Dermis lymphatic vessel endothelial cell (primary cell): Measurements from ENCODE around the gene FBXO21. TPM values are rescaled to one million over a fixed set of nuclear protein-coding genes. Genes with fewer than 3 reads are reported as not detected.

Experiments
- total RNA-seq: library from RNA; depleted of rRNA; stranded (reverse); fragments of >200 nt; gene quantifications from 2 replicates; pipeline ENCODE4 v1.2.1, GENCODE V29; 2014

Gene FBXO21
- 76.1 and 133 TPM in 2 replicates for total RNA-seq

GRCh38 chr12:117190210-117190781 is at the start of gene FBXO21:
TSS of gene FBXO21 (minus strand) at chr12:117190470. CDS start at chr12:117190456, 14 bp downstream.

Other genes with a start within 250 kb of the FBXO21 start
- 0.26 and 0.43 TPM in 2 replicates for gene TESC, start 91.1 kb downstream of the FBXO21 start, total RNA-seq
- not detected in 2 replicates for gene NOS1, start 171.2 kb upstream of the FBXO21 start, total RNA-seq